Motor neuron (in vitro differentiated cells): Measurements from ENCODE around the gene EFNA3. TPM values are rescaled to one million over a fixed set of nuclear protein-coding genes. Genes with fewer than 3 reads are reported as not detected.

Experiments used
- ATAC-seq, 8 experiments: fragments of 200-7000 bp; cut with Tn5 transposase; replicated peaks in 6 of 8; 2 replicates each; pipeline ENCODE4 v1.8.0; 2021; ENCODE audit warnings: mild to moderate bottlenecking in 8 of 8, moderate library complexity in 8 of 8
- H3K27ac ChIP-seq, 2 donors: fragments of 250-450 bp; sonication (Bioruptor Pico); 2 replicates each; pipeline ENCODE4 v1.9.0; 2021; ENCODE audit warnings: antibody characterized with exemption in 2 of 2, mild to moderate bottlenecking in 2 of 2, moderate library complexity in 1 of 2
- H3K4me1 ChIP-seq, 2 donors: fragments of 250-450 bp; sonication (Bioruptor Pico); replicated peaks in 1 of 2; 2 replicates each; pipeline ENCODE4 v1.6.1; 2021; ENCODE audit warnings: antibody characterized with exemption in 2 of 2, mild to moderate bottlenecking in 2 of 2, moderate library complexity in 1 of 2
- H3K4me3 ChIP-seq, 5 donors: fragments of 250-450 bp; sonication (Bioruptor Pico); 2 replicates each; pipeline ENCODE4 v1.9.0; 2021; ENCODE audit warnings: antibody characterized with exemption in 5 of 5, mild to moderate bottlenecking in 5 of 5, moderate library complexity in 4 of 5
- WGBS, 10 experiments: fragments of 450-650 bp; shearing (Covaris generic); methylation state at CpG; one replicate each; pipeline ENCODE4 v1.0.0; 2022; 5-methylcytosine and 5-hydroxymethylcytosine counted together
- in situ Hi-C, 9 experiments: fragments of 400-800 bp; cut with MboI; loops; one replicate each; pipeline ENCODE4 v1.15.0; 2021; ENCODE audit warnings: low sequenced_read_pairs in 9 of 9, low pct_unique_long_range_greater_than_20kb in 2 of 9; ENCODE audit not compliant: unreplicated experiment in 9 of 9
- total RNA-seq, 8 experiments: library from RNA; unstranded; fragments of 300-600 nt; gene quantifications; 2 replicates each; pipeline versions ENCODE4 v1.2.3 to v1.2.4, GENCODE V29; 2022

The EFNA3 gene
- total RNA-seq, 8 experiments from 2014 or later, result 0.71 to 53.7 (median 27.8) TPM

- Histone ChIP-seq H3K27ac (no peak overlapping the region), H3K4me1 (peaks cover 41 to 44% of the 10 kb centered on the region in 2 donors), H3K4me3 (peak overlapping the region in 2 of 5 donors; percentile 60 to 80)
- no peak for ATAC-seq
- WGBS, 10 experiments, result 50 to 82% (median 73%) methylated on average over 1 to 6 of the region's 6 CpGs; no CpG with 5 or more reads in 6 of the 10 experiments
- in situ Hi-C loops, result no loop called here
These were observed 4.5 kb downstream of the EFNA3 start for GRCh38 chr1:155083052-155083541.

GRCh38 chr1:155083865-155084721 is 5.5 kb downstream of the EFNA3 start:
- in situ Hi-C loops, result no loop called here
- Histone ChIP-seq H3K4me3 (peak overlapping the region; percentile 44 to 70 (median 56)), H3K4me1 (peaks cover 37 to 40% of the 10 kb centered on the region in 2 donors), H3K27ac (peak overlapping the region in 1 of 2 donors; percentile 2)
- ATAC-seq, result peak in 3 of 8 experiments; percentile 6 to 39 (median 30)
- 8 to 67% (median 40%) methylated on average over 2 to 13 of the region's 21 CpGs; no CpG with 5 or more reads in 1 of the 10 experiments for WGBS, 10 experiments

GRCh38 chr1:155084722-155085503 is 6.3 kb downstream of the EFNA3 start:
- in situ Hi-C loops, result no loop called here
- 0 to 4% (median 0%) methylated on average over 3 to 13 of the region's 67 CpGs; no CpG with 5 or more reads in 5 of the 10 experiments for WGBS, 10 experiments
- ATAC-seq, result peak; percentile 70 to 79 (median 74)
- peak overlapping the region; percentile 44 to 70 (median 56) for H3K4me3 ChIP-seq
- peaks cover 37 to 40% of the 10 kb centered on the region in 2 donors for H3K4me1 ChIP-seq
- H3K27ac ChIP-seq, result peak overlapping the region; percentile 53 to 70

GRCh38 chr1:155085504-155086127 is 7.0 kb downstream of the EFNA3 start:
- H3K4me1 ChIP-seq, result peaks cover 37 to 40% of the 10 kb centered on the region in 2 donors
- 0 to 18% (median 0%) methylated on average over 2 to 3 of the region's 32 CpGs; no CpG with 5 or more reads in 7 of the 10 experiments for WGBS, 10 experiments
- H3K27ac ChIP-seq, result no peak overlapping the region
- peak overlapping the region; percentile 44 to 70 (median 56) for H3K4me3 ChIP-seq
- ATAC-seq, result peak in 3 of 8 experiments; percentile 12 to 31 (median 25)
- in situ Hi-C loops, result no loop called here

- ATAC-seq, result peak in 3 of 8 experiments; percentile 1 to 7 (median 4)
- H3K27ac ChIP-seq, result no peak overlapping the region
- H3K4me3 ChIP-seq, result peak overlapping the region in 3 of 5 donors; percentile 56 to 70 (median 61)
- WGBS, 10 experiments, result 22 to 44% (median 40%) methylated on average over 4 to 8 of the region's 24 CpGs; no CpG with 5 or more reads in 7 of the 10 experiments
- H3K4me1 ChIP-seq, result peaks cover 37 to 38% of the 10 kb centered on the region in 2 donors
- in situ Hi-C loops, result no loop called here
These were observed 7.6 kb downstream of the EFNA3 start for GRCh38 chr1:155086128-155086741.

- H3K27ac ChIP-seq, result no peak overlapping the region
- 30 to 100% (median 59%) methylated on average over 1 to 4 of the region's 8 CpGs; no CpG with 5 or more reads in 6 of the 10 experiments for WGBS, 10 experiments
- no peak overlapping the region for H3K4me3 ChIP-seq
- peaks cover 32 to 37% of the 10 kb centered on the region in 2 donors for H3K4me1 ChIP-seq
- in situ Hi-C loops, result no loop called here
- ATAC-seq, result no peak
These were observed 8.4 kb downstream of the EFNA3 start for GRCh38 chr1:155086856-155087535.

GRCh38 chr1:155091071-155092051 is 12.7 kb downstream of the EFNA3 start:
- Histone ChIP-seq H3K4me3 (peak overlapping the region in 1 of 5 donors; percentile 3), H3K27ac (no peak overlapping the region), H3K4me1 (peaks cover 3 to 17% of the 10 kb centered on the region in 2 donors)
- WGBS, 10 experiments, result 0 to 48% (median 13%) methylated on average over 1 to 18 of the region's 29 CpGs; no CpG with 5 or more reads in 2 of the 10 experiments
- ATAC-seq, result peak; percentile 65 to 89 (median 74)
- in situ Hi-C loops, result loop anchor here in 4 of 9 experiments (5.0 to 10.0 kb wide), 2 partner anchors 73 to 76 kb away; no protein-coding TSS in a partner anchor

- peak in 2 of 8 experiments; percentile 2 to 12 for ATAC-seq
- WGBS, 10 experiments, result 40 to 100% (median 70%) methylated on average over 1 of the region's 6 CpGs; no CpG with 5 or more reads in 6 of the 10 experiments
- in situ Hi-C loops, result loop anchor here in 4 of 9 experiments (5.0 to 10.0 kb wide), 2 partner anchors 73 to 75 kb away; no protein-coding TSS in a partner anchor
- Histone ChIP-seq H3K4me1 (peaks cover 3 to 17% of the 10 kb centered on the region in 2 donors), H3K4me3 (no peak overlapping the region), H3K27ac (no peak overlapping the region)
These were observed 13.5 kb downstream of the EFNA3 start for GRCh38 chr1:155092131-155092530.

- in situ Hi-C loops, result loop anchor here in 4 of 9 experiments (5.0 to 10.0 kb wide), 2 partner anchors 72 to 75 kb away; no protein-coding TSS in a partner anchor
- WGBS, 10 experiments, result 0 to 93% (median 68%) methylated on average over 1 to 5 of the region's 12 CpGs; no CpG with 5 or more reads in 3 of the 10 experiments
- no peak overlapping the region for H3K4me3 ChIP-seq
- H3K4me1 ChIP-seq, result peaks cover 3 to 17% of the 10 kb centered on the region in 2 donors
- no peak for ATAC-seq
- H3K27ac ChIP-seq, result no peak overlapping the region
These were observed 14.0 kb downstream of the EFNA3 start for GRCh38 chr1:155092641-155093040.

GRCh38 chr1:155093911-155094621 is 15.4 kb downstream of the EFNA3 start:
- in situ Hi-C loops, result loop anchor here in 4 of 9 experiments (5.0 to 10.0 kb wide), 2 partner anchors 71 to 73 kb away; no protein-coding TSS in a partner anchor

More at GRCh38 chr1:155093911-155094621, 15.4 kb downstream of the EFNA3 start:
- H3K4me1 ChIP-seq, result peaks cover 3 to 17% of the 10 kb centered on the region in 2 donors
- no peak overlapping the region for H3K27ac ChIP-seq
- 0 to 80% (median 16%) methylated on average over 2 to 7 of the region's 13 CpGs for WGBS, 10 experiments
- H3K4me3 ChIP-seq, result no peak overlapping the region
- peak; percentile 42 to 70 (median 61) for ATAC-seq
